K562 (cell line): ENCODE measurements around the gene CAPN10. TPM values are rescaled to one million over a fixed set of nuclear protein-coding genes. Genes with fewer than 3 reads are reported as not detected.

Experiments used
- ATAC-seq: fragments of 200-7000 bp; cut with Tn5 transposase; 3 replicates; pipeline ENCODE4 v1.9.1; 2020; ENCODE audit warnings: moderate library complexity
- BruUV-seq: library from RNA; stranded (reverse); fragments of 400-500 nt; replicated peaks from 2 replicates; lab custom pipeline; 2021; lab: Mats Ljungman, UMichigan
- CTCF ChIA-PET: fragments of 300-600 bp; formaldehyde crosslinking; extraction: SDS; loops from one replicate; lab custom pipeline; 2021; ENCODE audit warnings: low intra/inter-chr PET ratio; lab: Yijun Ruan, JAX
- POLR2A ChIA-PET: fragments of 300-600, 350-650 bp; sonication (Branson Sonifier 250); formaldehyde crosslinking; extraction: SDS; loops from one replicate; lab custom pipeline; 2021; ENCODE audit warnings: antibody characterized with exemption, inconsistent platforms; lab: Yijun Ruan, JAX
- DNase-seq, 4 experiments: peaks; one replicate each; pipeline versions ENCODE4 v3.0.0 to v3.0.0-alpha.2; 2011 to 2018; ENCODE audit warnings: low spot score in 3 of 4, mixed read lengths in 3 of 4; ENCODE audit errors: extremely low read depth in 1 of 4
- FAIRE-seq: peaks from 2 replicates; lab custom pipeline; 2011; peaks lifted over from hg19 to GRCh38; lab: Jason Lieb, UNC
- H2AFZ ChIP-seq: 2 replicates; pipeline ENCODE4 v1.6.0; 2011; ENCODE audit warnings: low read depth, low read length, control low read depth, inconsistent platforms
- H3K27ac ChIP-seq: fragments of 200-600 bp; 3 replicates; pipeline ENCODE4 v1.8.0; 2011; ENCODE audit warnings: low read depth, mild to moderate bottlenecking, control low read depth, inconsistent platforms, low read length, moderate library complexity, mixed read lengths; ENCODE audit errors: extremely low read depth
- H3K27me3 ChIP-seq, 2 experiments: fragments of 300-600 bp in 1 of 2; 2 replicates in 1 of 2; 3 replicates in 1 of 2; pipeline versions ENCODE4 v1.6.0 to v1.8.0; 2011; ENCODE audit warnings: inconsistent platforms in 2 of 2, low read length in 2 of 2, mild to moderate bottlenecking in 1 of 2, mixed read lengths in 1 of 2, moderate library complexity in 1 of 2; ENCODE audit not compliant: control insufficient read depth in 2 of 2, insufficient read depth in 2 of 2
- H3K36me3 ChIP-seq: fragments of 300-600 bp; 3 replicates; pipeline ENCODE4 v1.8.0; 2011; ENCODE audit warnings: mild to moderate bottlenecking, low read length, inconsistent platforms; ENCODE audit not compliant: control insufficient read depth, insufficient read depth
- H3K4me1 ChIP-seq, 2 experiments: fragments of 200-600 bp in 1 of 2; replicated peaks in 1 of 2; 2 replicates in 1 of 2; 3 replicates in 1 of 2; pipeline versions ENCODE4 v1.5.1 to v1.8.0; 2011; ENCODE audit warnings: inconsistent platforms in 2 of 2, low read length in 2 of 2, mild to moderate bottlenecking in 1 of 2, mixed read lengths in 1 of 2, moderate library complexity in 1 of 2; ENCODE audit not compliant: control insufficient read depth in 2 of 2, insufficient read depth in 2 of 2
- H3K4me2 ChIP-seq: 2 replicates; pipeline ENCODE4 v1.6.1; 2011; ENCODE audit warnings: low read length, control low read depth, inconsistent platforms, mixed read lengths; ENCODE audit not compliant: insufficient read depth
- H3K4me3 ChIP-seq: fragments of 200-600 bp; sonication (generic), shearing (Covaris generic); 2 replicates; pipeline ENCODE4 v1.5.1; 2016; ENCODE audit warnings: control low read depth, inconsistent platforms
- H3K79me2 ChIP-seq: fragments of 200-600 bp; 3 replicates; pipeline ENCODE4 v1.8.0; 2011; ENCODE audit warnings: low read length, inconsistent platforms; ENCODE audit not compliant: control insufficient read depth, insufficient read depth
- H3K9ac ChIP-seq, 2 experiments: 2 replicates each; pipeline versions ENCODE4 v1.6.0 to v1.6.1; 2011; ENCODE audit warnings: low read depth in 2 of 2, low read length in 2 of 2, control low read depth in 1 of 2, inconsistent platforms in 1 of 2, mild to moderate bottlenecking in 1 of 2, mixed read lengths in 1 of 2; ENCODE audit not compliant: insufficient read depth in 1 of 2
- H3K9me1 ChIP-seq: one replicate; pipeline ENCODE4 v1.6.0; 2011; ENCODE audit warnings: inconsistent platforms, mild to moderate bottlenecking, low read length, moderate library complexity; ENCODE audit not compliant: control insufficient read depth, insufficient read depth
- H3K9me3 ChIP-seq: replicated peaks from 2 replicates; pipeline ENCODE4 v1.5.1; 2011; ENCODE audit warnings: low read depth, low read length, inconsistent platforms; ENCODE audit not compliant: control insufficient read depth, insufficient read depth
- H4K20me1 ChIP-seq: replicated peaks from 2 replicates; pipeline ENCODE4 v1.6.1; 2011; ENCODE audit warnings: low read length, inconsistent platforms, mixed read lengths; ENCODE audit not compliant: control insufficient read depth, insufficient read depth
- FOXM1 ChIP-seq, 2 experiments: fragments of 450-650 bp in 1 of 2; sonication (generic) in 1 of 2; formaldehyde crosslinking in 1 of 2; IDR thresholded peaks; 2 replicates each; pipeline versions ENCODE4 v1.6.1 to v1.9.0; 2017 to 2022; ENCODE audit warnings: low read depth in 2 of 2, mild to moderate bottlenecking in 2 of 2, missing genetic modification reagents in 1 of 2, moderate library complexity in 1 of 2
- GABPB1 ChIP-seq: sonication (generic); formaldehyde crosslinking; IDR thresholded peaks from 2 replicates; pipeline ENCODE4 v1.8.0; 2022; ENCODE audit warnings: mild to moderate bottlenecking, missing genetic modification reagents
- KDM4B ChIP-seq, 2 experiments: fragments of 450-650 bp in 1 of 2; sonication (generic) in 1 of 2; IDR thresholded peaks; 2 replicates each; pipeline ENCODE4 v1.6.1; 2016 to 2017; ENCODE audit warnings: borderline replicate concordance in 2 of 2, antibody characterized with exemption in 1 of 2, low read depth in 1 of 2, mild to moderate bottlenecking in 1 of 2
- NR2F6 ChIP-seq: fragments of 450-650 bp; formaldehyde crosslinking; IDR thresholded peaks from 2 replicates; pipeline ENCODE4 v1.4.0; 2020; ENCODE audit warnings: mild to moderate bottlenecking
- POLR2B ChIP-seq: fragments of 450-650 bp; IDR thresholded peaks from 2 replicates; pipeline ENCODE4 v1.6.1; 2018; ENCODE audit warnings: low read depth; ENCODE audit not compliant: partially characterized antibody
- ZKSCAN3 ChIP-seq: fragments of 250-450 bp; sonication (Bioruptor Pico); IDR thresholded peaks from 2 replicates; pipeline ENCODE4 v1.4.0; 2020
- ZNF3 ChIP-seq: fragments of 250-450 bp; sonication (Bioruptor Pico); IDR thresholded peaks from 2 replicates; pipeline ENCODE4 v1.5.0; 2021; ENCODE audit warnings: mild to moderate bottlenecking, moderate library complexity
- WGBS: fragments of 100-300 bp; shearing (Covaris generic); methylation state at CpG from one replicate; pipeline ENCODE4 v1.1.6; 2016; ENCODE audit warnings: low coverage, mixed read lengths; ENCODE audit not compliant: insufficient coverage; ENCODE audit errors: missing lambda C conversion rate; 5-methylcytosine and 5-hydroxymethylcytosine counted together
- in situ Hi-C: fragments of 300-500 bp; cut with MboI; formaldehyde crosslinking; loops from 4 replicates; pipeline ENCODE4 v1.15.0; 2018; ENCODE audit warnings: inconsistent platforms, mixed read lengths
- intact Hi-C: fragments of 100-400 bp; cut with micrococcal nuclease; formaldehyde crosslinking; loops from 2 replicates; pipeline ENCODE4 v1.14.2; 2022
- polyA plus RNA-seq, 8 experiments: library from polyadenylated mRNA; depleted of rRNA in 4 of 8; stranded (reverse) in 5 of 8; unstranded in 3 of 8; fragments of >200 nt; fragmentation: Nextera tagmentation in 2 of 8; fragmentation: Illumina TruSeq in 1 of 8; extraction: Ambion mirVana in 2 of 8; extraction: Trizol in 1 of 8; gene quantifications; 2 replicates each; pipeline versions ENCODE4 v1.2.1 to v1.2.3, GENCODE V29; 2011 to 2014; ENCODE audit warnings: inconsistent platforms in 1 of 8, missing spikeins in 1 of 8
- total RNA-seq, 7 experiments: library from RNA; depleted of rRNA in 6 of 7; stranded (reverse); fragments of >200 nt in 6 of 7; fragmentation: Illumina TruSeq in 2 of 7; extraction: Trizol in 2 of 7; gene quantifications; 2 replicates each; pipeline versions ENCODE4 v1.2.1 to v1.2.3, GENCODE V29; 2011 to 2021; ENCODE audit warnings: low replicate concordance in 1 of 7

The CAPN10 gene
- total and polyA plus RNA-seq, 9 of the 15 experiments (the other 6 are each of a cell fraction or from before 2014, with no cell fraction given): 0.08 to 26.1 (median 8.4) TPM

GRCh38 chr2:240632306-240632721 lies 45.8 kb downstream of the CAPN10 start:
- Histone ChIP-seq H2AFZ (no peak overlapping the region), H3K9me1 (no peaks in the 10 kb centered on the region), H4K20me1 (no peaks in the 10 kb centered on the region), H3K79me2 (no peaks in the 10 kb centered on the region), H3K4me1 (no peaks in the 10 kb centered on the region; a peak in 1 of 5 replicates), H3K9ac (no peak overlapping the region), H3K9me3 (0 out of 2 replicates have a peak, but pooled peaks cover 1% of the 10 kb centered on the region), H3K27ac (no peak overlapping the region), H3K4me2 (no peak overlapping the region), H3K36me3 (no peaks in the 10 kb centered on the region), H3K27me3 (peaks cover 0 to 16% of the 10 kb centered on the region in 2 experiments; a peak in 2 of 5 replicates), H3K4me3 (no peak overlapping the region)
- ATAC-seq (no peak), DNase-seq (no peak), FAIRE-seq (no peak)
- intact Hi-C loops (no loop called here), in situ Hi-C loops (no loop called here)
- TF ChIP-seq FOXM1 (IDR thresholded peaks at IDR 0.05; ENCODE audit: low read depth): no peak
- TF ChIP-seq FOXM1 (CRISPR knock-in tag; IDR thresholded peaks at IDR 0.05; ENCODE audit: low read depth): no peak
- no peak for TF ChIP-seq GABPB1
- no peak for TF ChIP-seq ZNF3 (CRISPR knock-in tag)
- no peak for TF ChIP-seq POLR2B
- TF ChIP-seq KDM4B (IDR thresholded peaks at IDR 0.05; ENCODE audit: borderline replicate concordance in 2 of 2, low read depth in 1 of 2): no peak
- no peak for TF ChIP-seq ZKSCAN3 (CRISPR knock-in tag)
- no peak for TF ChIP-seq NR2F6 (CRISPR knock-in tag)
- BruUV-seq: no TSS peak
- WGBS: 0% methylated on average over 1 of the region's 1 CpG
- ChIA-PET CTCF (no interaction called here), POLR2A (no interaction called here)
